ENCODE measurements around the gene PDE1C.
"Not testable (repeated sequence)": the region's sequence is repeated elsewhere in the genome, so short reads cannot be mapped to it uniquely, and the experiment has no call there.

The PDE1C gene

DNA sequence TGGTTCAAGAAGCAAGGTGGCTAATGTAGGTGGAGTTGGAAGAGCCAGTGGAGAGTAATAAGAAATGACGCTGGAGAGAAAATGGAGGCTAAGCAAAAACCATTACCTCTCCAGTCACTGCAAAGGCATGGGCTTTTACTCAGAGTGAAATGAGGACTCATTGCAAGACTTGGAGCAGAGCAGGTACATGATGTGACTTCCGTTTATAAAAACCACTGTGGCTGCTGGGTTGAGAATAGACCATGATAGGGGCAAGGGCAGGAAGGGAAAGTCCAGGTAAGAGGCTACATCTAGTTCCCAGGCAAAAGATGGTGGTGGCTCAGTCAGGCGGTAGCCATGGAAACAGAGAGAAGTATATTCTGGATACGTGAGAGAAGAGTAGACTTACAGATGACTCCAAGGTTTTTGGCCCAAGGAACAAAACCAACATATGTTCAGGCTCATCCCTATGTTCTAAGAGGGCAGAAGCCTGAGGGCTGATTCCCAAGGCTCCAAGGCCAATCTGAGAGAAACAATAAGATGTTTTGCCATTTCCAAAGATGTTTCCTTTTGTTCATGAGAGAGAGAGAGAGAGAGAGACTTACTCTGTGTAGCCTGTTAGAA, 21.5 kb upstream of the PDE1C start:
- TF ChIP-seq CTCF (IDR thresholded peaks at IDR 0.05; ENCODE audit: low read depth, low read length) = no peak
- no peak overlapping the region for H3K4me3 ChIP-seq (ENCODE audit: low read depth, low read length)

- TF ChIP-seq CTCF (IDR thresholded peaks at IDR 0.05; ENCODE audit: low read depth, low read length) = no peak
Observed at GRCh38 chr7:32089678-32090077, 19.5 kb upstream of the PDE1C start.

GRCh38 chr7:32089256-32089655, 19.0 kb upstream of the PDE1C start:
- no peak for TF ChIP-seq CTCF (IDR thresholded peaks at IDR 0.05; ENCODE audit: low read depth, low read length)
- H3K4me3 ChIP-seq (ENCODE audit: low read depth, low read length) = no peak overlapping the region

More at GRCh38 chr7:32089678-32090077, 19.5 kb upstream of the PDE1C start:
- H3K4me3 ChIP-seq (ENCODE audit: low read depth, low read length) = no peak overlapping the region

GRCh38 chr7:32088451-32088881, 18.3 kb upstream of the PDE1C start:
- no peak for TF ChIP-seq CTCF (IDR thresholded peaks at IDR 0.05; ENCODE audit: low read depth, low read length)
- no peak overlapping the region for H3K4me3 ChIP-seq (ENCODE audit: low read depth, low read length)

- no peak for TF ChIP-seq CTCF (IDR thresholded peaks at IDR 0.05; ENCODE audit: low read depth, low read length)
- H3K4me3 ChIP-seq (ENCODE audit: low read depth, low read length) = no peak overlapping the region
Observed at GRCh38 chr7:32079510-32079909, 9.3 kb upstream of the PDE1C start.

- no peak overlapping the region for H3K4me3 ChIP-seq (ENCODE audit: low read depth, low read length)
- no peak for TF ChIP-seq CTCF (IDR thresholded peaks at IDR 0.05; ENCODE audit: low read depth, low read length)
Observed at GRCh38 chr7:32078824-32079223, 8.6 kb upstream of the PDE1C start.

DNA sequence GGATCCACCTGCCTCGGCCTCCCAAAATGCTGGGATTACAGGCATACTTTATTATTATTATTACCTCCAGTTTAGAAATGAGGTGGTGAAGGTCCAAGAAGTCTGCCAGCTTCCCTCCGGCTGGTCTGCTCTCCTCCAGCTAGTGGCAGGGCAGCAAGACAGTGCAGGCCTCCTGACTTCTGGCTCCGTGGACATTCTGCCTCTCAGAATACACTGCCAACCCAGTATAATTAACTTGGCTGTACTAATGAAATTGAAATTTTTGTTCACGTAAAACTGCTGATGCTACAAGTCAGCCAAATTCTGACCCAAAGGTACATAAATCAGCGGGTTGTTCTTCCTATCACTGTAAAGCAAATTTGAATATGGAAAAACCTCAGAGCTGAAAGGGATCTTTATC, 7.6 kb upstream of the PDE1C start:
- H3K4me3 ChIP-seq (ENCODE audit: low read depth, low read length) = no peak overlapping the region
- no peak for TF ChIP-seq CTCF (IDR thresholded peaks at IDR 0.05; ENCODE audit: low read depth, low read length)

DNA sequence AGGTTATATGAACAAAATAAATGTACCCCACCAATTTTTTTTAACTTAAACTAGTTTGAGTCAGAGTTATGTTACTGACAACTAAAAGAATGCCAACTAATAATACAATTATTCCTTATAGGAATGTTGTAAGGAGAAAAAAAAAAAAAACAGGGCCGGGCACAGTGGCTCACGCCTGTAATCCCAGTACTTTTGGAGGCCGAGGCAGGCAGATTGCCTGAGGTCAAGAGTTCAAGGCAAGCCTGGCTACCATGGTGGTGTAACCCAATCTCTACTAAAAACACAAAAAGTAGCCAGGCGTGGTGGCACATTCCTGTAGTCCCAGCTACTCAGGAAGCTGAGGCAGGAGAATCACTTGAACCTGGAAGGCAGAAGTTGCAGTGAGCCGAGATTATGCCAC, 6.6 kb upstream of the PDE1C start:
- H3K4me3 ChIP-seq (ENCODE audit: low read depth, low read length) = not testable (repeated sequence)
